ENCODE results near the gene THAP7.
"Not testable (repeated sequence)": the region's sequence is repeated elsewhere in the genome, so short reads cannot be mapped to it uniquely, and the experiment has no call there.

Gene THAP7

DNA sequence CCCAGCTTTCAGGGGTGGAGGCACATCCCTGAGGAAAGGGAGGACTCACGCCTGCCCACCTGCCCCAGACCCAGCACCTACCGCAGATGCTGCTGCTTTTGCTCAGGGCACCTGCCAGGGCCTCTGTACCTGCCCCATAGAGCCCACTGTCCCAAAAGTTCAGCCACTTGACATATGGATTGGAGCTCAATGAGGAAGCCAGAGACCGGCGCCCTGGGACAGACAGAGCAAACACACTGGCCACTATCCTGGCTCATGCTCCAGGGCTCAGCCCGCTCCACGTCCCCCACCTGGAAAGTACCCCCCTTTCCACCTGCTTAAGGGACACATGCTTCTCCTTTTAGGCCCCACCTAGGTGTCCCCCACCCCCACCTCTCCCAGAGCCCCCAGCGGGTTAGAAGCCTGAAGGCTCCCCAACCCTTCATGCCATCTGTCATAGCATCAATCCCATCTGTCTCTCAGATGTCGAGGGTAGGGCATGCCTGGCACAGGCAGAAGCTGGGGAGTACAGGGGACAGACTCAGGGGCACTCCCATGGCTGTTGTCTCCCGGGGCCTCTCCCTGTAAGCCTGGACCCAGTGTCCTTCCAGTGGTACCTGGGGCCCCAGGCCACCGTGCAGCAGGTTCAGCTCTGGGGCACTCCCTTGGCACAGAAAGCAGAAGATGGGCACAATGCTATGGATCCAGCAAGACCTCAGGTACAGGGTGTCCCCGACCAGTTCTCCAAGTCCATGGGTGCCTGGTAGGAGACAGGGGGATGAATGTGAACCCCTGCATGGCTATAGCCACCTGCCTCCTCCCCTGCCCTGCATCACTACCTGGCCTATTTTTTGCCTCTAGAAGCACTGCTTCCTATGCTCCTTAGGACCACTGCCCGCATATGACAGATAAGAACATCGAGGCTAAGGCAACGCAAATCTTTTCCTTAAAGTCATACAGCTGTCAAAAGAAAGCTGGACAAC is 10.8 kb upstream of the THAP7 start:
- DNase-seq (ENCODE audit: low spot score) = no peak

GRCh38 chr22:21010426-21011113 is 8.7 kb upstream of the THAP7 start:
- DNase-seq (ENCODE audit: low spot score) = no peak

DNA sequence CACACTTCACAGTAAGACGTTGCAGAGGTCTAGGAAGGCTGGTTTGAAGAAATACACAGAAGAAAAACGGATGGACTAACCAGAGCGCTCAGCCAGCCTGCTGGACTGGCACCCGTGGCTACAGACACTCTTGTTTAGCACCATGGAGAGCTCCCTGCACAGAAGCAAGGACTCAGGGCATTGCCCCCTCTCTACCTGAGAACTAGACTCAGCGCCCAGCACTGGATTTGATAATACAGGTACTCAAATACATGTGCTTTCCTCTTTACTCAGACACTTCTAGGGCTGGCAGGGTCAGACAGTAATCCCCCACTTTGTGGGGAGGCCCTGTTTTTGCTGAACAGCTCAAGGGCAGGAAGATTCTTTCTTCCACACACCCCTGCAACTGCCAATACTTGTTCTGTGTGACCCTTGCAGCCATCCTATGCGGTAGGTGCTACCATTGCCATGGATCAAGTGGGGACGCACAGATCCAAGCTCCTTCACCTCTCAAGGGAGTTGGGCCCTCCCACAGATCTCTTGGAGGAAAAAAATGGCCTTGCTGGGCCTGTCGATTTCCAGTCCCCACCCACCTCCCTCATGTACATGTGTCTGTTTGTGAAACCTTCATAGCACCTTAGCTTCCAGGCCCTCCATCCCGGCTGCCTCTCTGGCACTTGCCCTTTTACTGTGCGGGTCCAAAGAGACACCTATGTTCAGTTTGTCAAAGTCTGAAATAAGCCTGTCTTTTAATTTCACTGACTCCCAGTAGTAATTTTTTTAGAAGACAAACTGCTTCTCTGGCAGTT is 7.9 kb upstream of the THAP7 start:
- DNase-seq (ENCODE audit: low spot score) = peak; percentile 52

GRCh38 chr22:21009208-21009607 is 7.3 kb upstream of the THAP7 start:
- not testable (repeated sequence) for DNase-seq (ENCODE audit: low spot score)

DNA sequence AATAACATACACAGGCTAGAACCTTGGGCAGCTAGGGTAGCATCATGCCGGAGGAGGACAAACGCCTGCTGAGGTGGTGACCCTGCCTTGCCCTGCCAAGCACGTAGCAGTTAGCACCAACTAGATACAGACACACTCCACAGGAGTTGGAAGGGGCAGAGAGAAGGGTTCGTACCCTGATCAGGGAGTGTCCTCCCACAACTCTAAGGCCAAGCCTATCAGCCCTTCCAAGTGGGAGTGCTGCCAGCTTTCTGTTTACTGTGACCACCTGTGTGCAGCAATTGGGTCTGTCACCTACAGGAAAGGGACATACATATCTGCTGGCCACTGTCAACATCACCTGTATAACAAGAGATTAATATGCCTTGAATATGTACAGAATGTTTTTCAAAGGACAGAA is 1.9 kb upstream of the THAP7 start:
- DNase-seq (ENCODE audit: low spot score) = no peak

DNA sequence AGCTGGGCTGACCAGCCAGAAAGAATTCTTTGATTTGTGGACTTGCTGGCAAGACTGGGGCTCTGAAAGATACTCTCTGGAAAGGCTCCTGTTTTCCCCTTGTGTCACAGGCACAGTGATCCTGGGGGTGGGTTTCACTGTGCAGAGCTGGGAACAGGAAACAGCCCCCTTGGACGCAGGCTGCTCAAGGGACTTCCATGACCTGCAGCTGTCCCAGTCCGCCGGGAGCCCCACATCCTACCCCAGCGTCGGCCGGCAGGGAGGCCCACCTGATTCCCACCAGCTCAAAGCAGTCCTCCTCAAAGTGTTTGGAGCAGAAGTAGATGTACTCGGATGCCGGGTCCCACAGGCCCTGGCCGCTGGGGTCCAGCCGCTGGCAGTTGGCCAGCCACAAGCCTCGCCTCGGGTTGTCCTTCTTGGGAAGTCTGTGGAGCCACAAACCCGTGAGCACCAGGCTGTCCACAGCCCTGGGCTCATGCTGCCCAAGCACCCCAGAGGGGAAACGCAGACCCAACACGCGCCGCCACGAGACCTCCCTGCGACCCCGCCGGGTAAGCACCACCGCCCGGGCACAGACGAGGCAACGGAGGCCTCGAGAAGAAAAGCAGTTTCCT is 824 bp downstream of the THAP7 start:
- DNase-seq (ENCODE audit: low spot score) = no peak

GRCh38 chr22:21000207-21000986 is 1.5 kb downstream of the THAP7 start:
- no peak for DNase-seq (ENCODE audit: low spot score)

DNA sequence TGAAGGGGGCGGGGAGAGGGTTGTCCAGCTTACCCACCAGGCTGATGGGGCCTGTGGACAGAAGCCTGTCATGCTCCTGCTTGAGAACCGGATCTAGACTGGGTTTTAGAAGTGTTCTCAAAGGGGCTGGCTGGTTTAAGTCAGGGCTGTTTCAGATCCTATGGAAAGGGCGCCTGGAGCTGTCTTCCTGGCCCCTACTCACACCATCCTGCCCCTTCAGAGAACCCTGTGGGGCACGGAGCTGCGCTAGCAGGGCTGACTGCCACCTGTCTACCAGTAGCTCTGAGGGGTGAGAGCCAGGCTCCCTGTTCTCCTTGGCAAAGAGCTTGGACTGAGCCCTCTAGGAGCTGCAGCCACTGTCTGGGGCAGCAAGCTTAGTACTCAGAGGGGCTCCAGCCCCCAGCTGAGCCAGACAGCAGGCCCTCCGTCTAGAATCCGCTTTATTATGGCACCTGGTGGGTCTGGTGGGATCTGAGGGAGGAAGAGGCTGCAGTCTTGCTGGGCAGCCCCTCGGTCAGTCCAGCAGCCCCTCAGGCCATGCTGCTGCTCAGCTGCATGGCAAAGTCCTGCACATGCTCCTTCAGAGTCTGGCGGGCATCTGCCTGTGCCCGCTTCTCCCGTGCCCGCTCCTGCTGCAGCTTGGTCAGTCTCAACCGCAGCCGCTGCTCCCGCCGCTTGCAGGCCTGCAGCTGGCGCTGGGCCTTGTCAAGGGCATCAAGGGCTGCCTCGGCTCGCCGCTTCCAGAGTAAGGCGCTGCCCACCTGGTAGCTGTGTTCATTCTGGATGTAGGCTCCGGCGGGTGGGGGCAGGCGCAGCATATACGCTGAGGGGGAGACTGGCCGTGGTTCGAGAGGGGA is 2.3 kb downstream of the THAP7 start:
- no peak for DNase-seq (ENCODE audit: low spot score)

GRCh38 chr22:20998411-20999336 is 3.2 kb downstream of the THAP7 start:
- DNase-seq (ENCODE audit: low spot score) = no peak

DNA sequence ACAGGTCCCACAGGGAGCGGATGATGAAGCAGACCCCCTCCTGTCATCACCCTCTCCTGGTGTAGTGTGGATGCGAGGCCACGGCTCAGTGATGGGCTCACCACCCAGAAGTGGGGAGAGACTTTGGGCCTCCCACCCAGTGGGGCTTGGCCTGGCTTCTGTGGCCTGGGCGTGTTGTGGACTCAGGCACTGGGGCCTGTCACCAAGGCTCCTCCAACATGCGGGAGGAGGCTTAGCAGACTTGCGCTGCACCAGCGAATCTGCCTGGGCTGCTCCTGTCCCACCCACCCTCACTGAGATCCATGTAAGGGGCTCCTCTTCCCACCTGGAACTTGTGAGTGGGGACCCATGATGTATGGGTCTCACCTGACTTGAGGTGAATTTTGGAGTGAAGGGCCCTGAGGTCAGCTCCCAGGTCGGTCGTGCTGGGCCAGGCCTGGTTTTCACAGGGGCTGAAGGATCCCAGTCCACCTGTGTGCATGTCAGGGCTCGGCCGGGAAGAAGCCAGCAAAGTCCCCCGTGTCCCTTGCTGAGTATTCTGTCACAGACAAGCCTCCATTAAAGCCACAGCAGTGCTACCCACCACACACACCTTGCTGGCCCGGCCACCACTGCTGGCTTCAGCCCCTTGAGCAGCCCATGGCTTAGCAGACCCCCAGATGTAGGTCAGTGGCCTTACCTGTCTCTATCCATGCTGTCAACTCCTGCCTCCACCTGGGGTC is 4.2 kb downstream of the THAP7 start:
- no peak for DNase-seq (ENCODE audit: low spot score)

GRCh38 chr22:20996598-20997535 is 5.1 kb downstream of the THAP7 start:
- DNase-seq (ENCODE audit: low spot score) = no peak

GRCh38 chr22:20996031-20996410 is 5.9 kb downstream of the THAP7 start:
- no peak for DNase-seq (ENCODE audit: low spot score)

- no peak for DNase-seq (ENCODE audit: low spot score)
These were observed 6.4 kb downstream of the THAP7 start for GRCh38 chr22:20995329-20996030.

DNA sequence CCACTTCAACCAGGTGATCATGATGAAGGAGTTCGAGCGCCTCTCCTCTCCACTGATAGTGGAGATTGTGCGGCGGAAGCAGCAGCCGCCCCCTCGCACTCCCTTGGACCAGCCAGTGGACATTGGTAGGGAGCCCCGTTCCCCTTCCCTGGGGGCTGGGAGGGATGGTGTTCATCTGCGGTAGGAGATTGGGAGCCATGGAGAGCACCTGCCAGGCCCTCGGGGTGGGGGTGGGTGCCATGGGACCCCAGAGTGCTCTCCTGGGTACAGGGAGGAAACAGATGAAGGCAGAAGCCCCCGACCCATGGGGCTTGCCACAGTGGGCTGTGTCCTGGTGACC is 7.0 kb downstream of the THAP7 start:
- DNase-seq (ENCODE audit: low spot score) = no peak

- DNase-seq (ENCODE audit: low spot score) = no peak
These were observed 7.6 kb downstream of the THAP7 start for GRCh38 chr22:20994128-20994901.
